Endodermal cell (in vitro differentiated cells): ENCODE measurements around the gene DNAAF3. TPM values are rescaled to one million over a fixed set of nuclear protein-coding genes. Genes with fewer than 3 reads are reported as not detected.

Source experiments
- DNase-seq: peaks from one replicate; pipeline ENCODE4 v3.0.0-alpha.2; 2017
- H3K27ac ChIP-seq: 2 replicates; pipeline ENCODE4 v1.5.1; 2013; ENCODE audit warnings: mild to moderate bottlenecking, low read depth, low read length, moderate library complexity
- H3K27me3 ChIP-seq: 2 replicates; pipeline ENCODE4 v1.6.1; 2013; ENCODE audit warnings: mild to moderate bottlenecking, low read length, moderate library complexity; ENCODE audit not compliant: insufficient read depth, control insufficient read depth, poor library complexity, severe bottlenecking
- H3K36me3 ChIP-seq: 2 replicates; pipeline ENCODE4 v1.7.0; 2013; ENCODE audit warnings: mild to moderate bottlenecking, low read length, moderate library complexity; ENCODE audit not compliant: control insufficient read depth, insufficient read depth
- H3K4me1 ChIP-seq: one replicate; pipeline ENCODE4 v1.7.0; 2013; ENCODE audit warnings: low read length; ENCODE audit not compliant: control insufficient read depth, insufficient read depth
- H3K4me3 ChIP-seq: 2 replicates; pipeline ENCODE4 v1.5.1; 2013; ENCODE audit warnings: mild to moderate bottlenecking, low read length, moderate library complexity
- H3K9ac ChIP-seq: 2 replicates; pipeline ENCODE4 v1.6.1; 2013; ENCODE audit warnings: mild to moderate bottlenecking, low read length, moderate library complexity; ENCODE audit not compliant: poor library complexity, severe bottlenecking; ENCODE audit errors: extremely low read depth
- H3K9me3 ChIP-seq: 2 replicates; pipeline ENCODE4 v1.6.1; 2013; ENCODE audit warnings: mild to moderate bottlenecking, low read length, moderate library complexity; ENCODE audit not compliant: control insufficient read depth
- H3K27ac Mint-ChIP-seq: 2 replicates; pipeline ENCODE4 v1.8.0; 2020; ENCODE audit warnings: mixed read lengths
- H3K27me3 Mint-ChIP-seq: 2 replicates; pipeline ENCODE4 v1.8.0; 2021; ENCODE audit warnings: mild to moderate bottlenecking, mixed read lengths; ENCODE audit not compliant: insufficient read depth
- H3K36me3 Mint-ChIP-seq: 2 replicates; pipeline ENCODE4 v1.8.0; 2020; ENCODE audit warnings: low read depth, mixed read lengths
- H3K4me1 Mint-ChIP-seq: 2 replicates; pipeline ENCODE4 v1.8.0; 2020; ENCODE audit warnings: mixed read lengths
- H3K4me3 Mint-ChIP-seq: 2 replicates; pipeline ENCODE4 v1.8.0; 2020; ENCODE audit warnings: mild to moderate bottlenecking, moderate library complexity, mixed read lengths
- H3K9me3 Mint-ChIP-seq: 2 replicates; pipeline ENCODE4 v1.8.0; 2020; ENCODE audit warnings: mild to moderate bottlenecking, mixed read lengths
- CTCF ChIP-seq: fragments of 200-600 bp; sonication (generic); conservative IDR thresholded peaks from 2 replicates; pipeline ENCODE4 v1.5.0; 2021; ENCODE audit warnings: antibody characterized with exemption, mild to moderate bottlenecking
- WGBS, 2 experiments: methylation state at CpG; one replicate each; pipeline versions ENCODE4 v1.1.5 to v1.1.7; 2013; ENCODE audit warnings: missing lambda C conversion rate in 2 of 2, mixed read lengths in 1 of 2; ENCODE audit not compliant: insufficient coverage in 1 of 2, insufficient read length in 1 of 2; 5-methylcytosine and 5-hydroxymethylcytosine counted together
- total RNA-seq, 2 donors: library from RNA; stranded (reverse); fragmentation: NEBNext Ultra II Directional in 1 of 2; extraction: Animal tissue kit (Norgen Biotek cat#: 25700) in 1 of 2; gene quantifications; 2 replicates in 1 of 2; 3 replicates in 1 of 2; pipeline ENCODE4 v1.2.1, GENCODE V29; 2021

The DNAAF3 gene
- total RNA-seq, 2 donors from 2014 or later: 5.9 to 9.5 TPM

- no peak for DNase-seq
- Mint-ChIP-seq H3K36me3 (no peaks in the 10 kb centered on the region), H3K9me3 (no peaks in the 10 kb centered on the region), H3K4me1 (peaks cover 3% of the 10 kb centered on the region), H3K4me3 (no peak overlapping the region), H3K27me3 (peaks cover 98% of the 10 kb centered on the region), H3K27ac (no peak overlapping the region)
- no peaks in the 10 kb centered on the region for H3K9me3 ChIP-seq
- no peaks in the 10 kb centered on the region for H3K36me3 ChIP-seq
- no peak overlapping the region for H3K27ac ChIP-seq
- no peak overlapping the region for H3K4me3 ChIP-seq
- 48 to 54% methylated on average over 2 of the region's 2 CpGs for WGBS, 2 experiments
- no peaks in the 10 kb centered on the region for H3K4me1 ChIP-seq
- no peak for TF ChIP-seq CTCF
- H3K9ac ChIP-seq: no peak overlapping the region
- H3K27me3 ChIP-seq: peaks cover 81% of the 10 kb centered on the region
Observed at GRCh38 chr19:55176076-55176475, 9.7 kb upstream of the DNAAF3 start.

- no peaks in the 10 kb centered on the region for H3K36me3 ChIP-seq
- no peak for TF ChIP-seq CTCF
- Mint-ChIP-seq H3K27ac (no peak overlapping the region), H3K27me3 (peaks cover 98% of the 10 kb centered on the region), H3K4me1 (peaks cover 3% of the 10 kb centered on the region), H3K36me3 (no peaks in the 10 kb centered on the region), H3K4me3 (no peak overlapping the region), H3K9me3 (no peaks in the 10 kb centered on the region)
- no peak overlapping the region for H3K9ac ChIP-seq
- 89 to 95% methylated on average over 36 to 43 of the region's 43 CpGs for WGBS, 2 experiments
- peak; percentile 70 for DNase-seq
- peaks cover 81% of the 10 kb centered on the region for H3K27me3 ChIP-seq
- H3K4me1 ChIP-seq: no peaks in the 10 kb centered on the region
- H3K27ac ChIP-seq: no peak overlapping the region
- H3K4me3 ChIP-seq: no peak overlapping the region
- no peaks in the 10 kb centered on the region for H3K9me3 ChIP-seq
Observed at GRCh38 chr19:55175117-55175867, 8.9 kb upstream of the DNAAF3 start.

- DNase-seq: no peak
- H3K4me3 Mint-ChIP-seq: peak overlapping the region; percentile 55
- H3K36me3 Mint-ChIP-seq: no peaks in the 10 kb centered on the region
- H3K27ac ChIP-seq: no peak overlapping the region
- 84 to 92% methylated on average over 9 to 21 of the region's 21 CpGs for WGBS, 2 experiments
- H3K4me1 ChIP-seq: no peaks in the 10 kb centered on the region
- H3K4me1 Mint-ChIP-seq: peaks cover under 1% of the 10 kb centered on the region
- peaks cover 78% of the 10 kb centered on the region for H3K27me3 ChIP-seq
- no peaks in the 10 kb centered on the region for H3K36me3 ChIP-seq
- H3K9me3 Mint-ChIP-seq: no peaks in the 10 kb centered on the region
- H3K4me3 ChIP-seq: peak overlapping the region; percentile 81
- H3K27me3 Mint-ChIP-seq: peaks cover 97% of the 10 kb centered on the region
- TF ChIP-seq CTCF: no peak
- no peaks in the 10 kb centered on the region for H3K9me3 ChIP-seq
- H3K27ac Mint-ChIP-seq: no peak overlapping the region
- no peak overlapping the region for H3K9ac ChIP-seq
Observed at GRCh38 chr19:55174425-55175116, 8.2 kb upstream of the DNAAF3 start.
